ENCODE results near the gene ASB10.

Gene ASB10

GRCh38 chr7:151210087-151210854 lies 23.2 kb upstream of the ASB10 start, which contains the start of gene H2BK1:
TSS of gene H2BK1 (minus strand) at chr7:151210488. CDS start at chr7:151210318, 170 bp downstream.
- DNase-seq = no peak

- DNase-seq = no peak
These were observed 22.5 kb upstream of the ASB10 start for GRCh38 chr7:151209588-151209987.

GRCh38 chr7:151208253-151208862 lies 21.3 kb upstream of the ASB10 start:
- DNase-seq = no peak

GRCh38 chr7:151207804-151208203 lies 20.8 kb upstream of the ASB10 start:
- no peak for DNase-seq

- no peak for DNase-seq
These were observed 20.3 kb upstream of the ASB10 start for GRCh38 chr7:151207315-151207714.

GRCh38 chr7:151206914-151207313 lies 19.9 kb upstream of the ASB10 start:
- DNase-seq = no peak

GRCh38 chr7:151205730-151206129 lies 18.7 kb upstream of the ASB10 start:
- DNase-seq = no peak

GRCh38 chr7:151204383-151205032 lies 17.5 kb upstream of the ASB10 start:
- DNase-seq = no peak

GRCh38 chr7:151202836-151203235 lies 15.8 kb upstream of the ASB10 start:
- no peak for DNase-seq

- DNase-seq = no peak
These were observed 14.7 kb upstream of the ASB10 start for GRCh38 chr7:151201751-151202150.

- DNase-seq = no peak
These were observed 14.3 kb upstream of the ASB10 start for GRCh38 chr7:151201344-151201743.

- no peak for DNase-seq
These were observed 12.1 kb upstream of the ASB10 start for GRCh38 chr7:151198945-151199848.

- DNase-seq = no peak
These were observed 10.9 kb upstream of the ASB10 start for GRCh38 chr7:151197932-151198331.

- DNase-seq = no peak
These were observed 8.8 kb upstream of the ASB10 start for GRCh38 chr7:151195616-151196450.

- DNase-seq = no peak
These were observed 7.1 kb upstream of the ASB10 start for GRCh38 chr7:151194188-151194587.

GRCh38 chr7:151193203-151193978 lies 6.3 kb upstream of the ASB10 start:
- no peak for DNase-seq

- DNase-seq = no peak
These were observed 5.0 kb upstream of the ASB10 start for GRCh38 chr7:151192002-151192539.

GRCh38 chr7:151191544-151191943 lies 4.5 kb upstream of the ASB10 start:
- DNase-seq = no peak

- no peak for DNase-seq
These were observed 2.0 kb upstream of the ASB10 start for GRCh38 chr7:151189038-151189437.

- DNase-seq = no peak
These were observed 1.1 kb upstream of the ASB10 start for GRCh38 chr7:151188252-151188542.
